ENCODE measurements around the gene GFM2.

GFM2 gene

GRCh38 chr5:74673011-74673790 is 93.7 kb downstream of the GFM2 start:
- TF ChIP-seq CTCF (IDR thresholded peaks at IDR 0.05; ENCODE audit: low read depth, low read length), result peak; percentile 14; the same call in 1 of the 2 replicates
- H3K4me3 ChIP-seq (ENCODE audit: low read depth, low read length), result no peak overlapping the region

GRCh38 chr5:74672215-74672877 is 94.6 kb downstream of the GFM2 start:
- H3K4me3 ChIP-seq (ENCODE audit: low read depth, low read length), result no peak overlapping the region
- no peak for TF ChIP-seq CTCF (IDR thresholded peaks at IDR 0.05; ENCODE audit: low read depth, low read length)

Data from WI38 (cell line).